GM12874 (cell line): ENCODE results near the gene CMTR2.

Experiments used
- CTCF ChIP-seq: IDR thresholded peaks from 2 replicates; pipeline ENCODE4 v1.5.1; 2011; ENCODE audit warnings: low read depth, mild to moderate bottlenecking, control low read depth, low read length, moderate library complexity; ENCODE audit not compliant: insufficient read depth

The CMTR2 gene

GRCh38 chr16:71315269-71315668 lies 26.1 kb upstream of the CMTR2 start:
- no peak for TF ChIP-seq CTCF

GRCh38 chr16:71311553-71312158 lies 22.5 kb upstream of the CMTR2 start:
- TF ChIP-seq CTCF, result peak; percentile 59

DNA sequence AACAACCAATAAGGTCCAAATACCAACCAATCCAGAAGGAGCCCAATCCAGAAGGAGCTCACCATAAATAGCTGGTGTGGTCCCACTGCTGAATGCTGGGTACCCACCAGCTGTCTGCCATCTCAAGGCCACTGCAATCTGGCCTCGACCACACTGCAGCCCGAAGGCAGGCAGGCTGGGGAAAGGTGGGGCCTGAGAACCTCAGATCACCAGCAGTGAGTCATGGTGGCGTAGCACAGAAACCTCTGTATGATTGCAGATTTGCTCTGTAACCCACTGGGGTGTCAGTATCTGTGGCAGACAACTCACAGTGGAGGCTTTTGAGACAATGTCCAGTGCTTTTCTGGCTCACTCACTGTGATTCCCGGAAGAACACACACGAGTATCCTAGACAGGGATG lies 14.7 kb upstream of the CMTR2 start:
- no peak for TF ChIP-seq CTCF

GRCh38 chr16:71297341-71297634 lies 8.1 kb upstream of the CMTR2 start:
- no peak for TF ChIP-seq CTCF

GRCh38 chr16:71296584-71297340 lies 7.6 kb upstream of the CMTR2 start:
- TF ChIP-seq CTCF, result no peak

- TF ChIP-seq CTCF, result no peak
Measured at GRCh38 chr16:71295950-71296349, 6.7 kb upstream of the CMTR2 start.

DNA sequence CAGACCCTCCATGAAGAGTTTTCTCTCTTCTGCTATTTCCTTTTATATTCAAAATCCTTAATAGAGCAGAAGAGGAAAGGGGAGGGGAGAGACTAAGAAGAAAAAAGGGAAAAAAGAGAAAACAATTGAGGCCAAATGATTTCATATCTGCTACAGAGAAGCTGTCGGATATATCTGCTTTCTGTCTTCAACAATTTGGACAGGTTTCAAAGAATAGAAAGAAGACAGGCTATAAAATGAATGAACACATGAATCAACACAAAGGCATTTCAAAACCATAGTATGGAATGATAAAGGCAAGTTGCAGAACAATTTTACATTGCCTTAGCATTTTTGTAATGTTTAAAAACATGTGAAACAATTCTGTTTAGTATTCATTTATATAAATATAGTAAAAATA lies 4.7 kb upstream of the CMTR2 start:
- no peak for TF ChIP-seq CTCF
